PC-3 (cell line): ENCODE measurements around the gene TTC27. TPM values are rescaled to one million over a fixed set of nuclear protein-coding genes. Genes with fewer than 3 reads are reported as not detected.

ENCODE experiments used
- ATAC-seq: fragments of 200-7000 bp; cut with Tn5 transposase; 2 replicates; pipeline ENCODE4 v1.9.1; 2020; ENCODE audit warnings: mild to moderate bottlenecking, moderate library complexity
- BruUV-seq: library from RNA; stranded (reverse); fragments of 400-500 nt; replicated peaks from 2 replicates; lab custom pipeline; 2021; lab: Mats Ljungman, UMichigan
- CTCF ChIA-PET: fragments of 300-600 bp; sonication (Branson Sonifier 250); formaldehyde crosslinking; loops from one replicate; lab custom pipeline; 2022; ENCODE audit warnings: antibody characterized with exemption; lab: Charles Lee
- POLR2A ChIA-PET: fragments of 300-600 bp; sonication (Branson Sonifier 250); formaldehyde crosslinking; loops from one replicate; lab custom pipeline; 2022; ENCODE audit warnings: antibody characterized with exemption; ENCODE audit not compliant: unreplicated experiment; lab: Charles Lee
- DNase-seq: peaks from one replicate; pipeline ENCODE4 v3.0.0-alpha.2; 2015
- H2AFZ ChIP-seq: fragments of 300-600 bp; sonication (generic); 2 replicates; pipeline ENCODE4 v1.6.0; 2016; ENCODE audit warnings: antibody characterized with exemption, low read length
- H3F3A ChIP-seq: fragments of 300-600 bp; sonication (generic); one replicate; pipeline ENCODE4 v1.6.0; 2017; ENCODE audit warnings: antibody characterized with exemption, low read length, control low read depth, mild to moderate bottlenecking; ENCODE audit not compliant: unreplicated experiment
- H3K27ac ChIP-seq: fragments of 300-600 bp; sonication (generic); 2 replicates; pipeline ENCODE4 v1.5.1; 2016; ENCODE audit warnings: mild to moderate bottlenecking, low read length
- H3K27me3 ChIP-seq: fragments of 300-600 bp; sonication (generic); 2 replicates; pipeline ENCODE4 v1.6.1; 2016; ENCODE audit warnings: low read length, mixed read lengths
- H3K36me3 ChIP-seq: fragments of 300-600 bp; sonication (generic); 2 replicates; pipeline ENCODE4 v1.6.1; 2016; ENCODE audit warnings: low read depth, mixed run types, low read length, mixed read lengths
- H3K4me1 ChIP-seq: fragments of 300-600 bp; sonication (generic); 2 replicates; pipeline ENCODE4 v1.5.1; 2016; ENCODE audit warnings: low read length; ENCODE audit not compliant: insufficient read depth
- H3K4me2 ChIP-seq: fragments of 300-600 bp; sonication (generic); 2 replicates; pipeline ENCODE4 v1.6.0; 2016; ENCODE audit warnings: low read length
- H3K4me3 ChIP-seq: fragments of 300-600 bp; sonication (generic); 2 replicates; pipeline ENCODE4 v1.5.1; 2016; ENCODE audit warnings: mild to moderate bottlenecking, low read length, mixed read lengths
- H3K79me2 ChIP-seq: fragments of 300-600 bp; sonication (generic); 2 replicates; pipeline ENCODE4 v1.6.1; 2017; ENCODE audit warnings: low read length, mixed read lengths
- H3K9ac ChIP-seq: fragments of 300-600 bp; sonication (generic); 2 replicates; pipeline ENCODE4 v1.6.0; 2016; ENCODE audit warnings: mild to moderate bottlenecking, low read length
- H3K9me2 ChIP-seq: fragments of 300-600 bp; sonication (generic); replicated peaks from 2 replicates; pipeline ENCODE4 v1.6.1; 2016; ENCODE audit warnings: mixed run types, low read length, mixed read lengths
- H3K9me3 ChIP-seq: fragments of 300-600 bp; sonication (generic); 2 replicates; pipeline ENCODE4 v1.6.1; 2016; ENCODE audit warnings: low read length, mixed read lengths
- H4K20me1 ChIP-seq: fragments of 300-600 bp; sonication (generic); 2 replicates; pipeline ENCODE4 v1.6.1; 2016; ENCODE audit warnings: low read length, mixed read lengths
- EZH2 ChIP-seq: fragments of 300-600 bp; sonication (generic); IDR thresholded peaks from one replicate; pipeline ENCODE4 v1.6.1; 2017; ENCODE audit warnings: antibody characterized with exemption, mild to moderate bottlenecking, low read length; ENCODE audit not compliant: unreplicated experiment
- EZH2phosphoT487 ChIP-seq: fragments of 300-600 bp; sonication (generic); IDR thresholded peaks from 2 replicates; pipeline ENCODE4 v1.6.1; 2018; ENCODE audit warnings: mild to moderate bottlenecking, antibody characterized with exemption, low read length, borderline replicate concordance
- intact Hi-C: fragments of 100-400 bp; cut with micrococcal nuclease; formaldehyde crosslinking; loops from 2 replicates; pipeline ENCODE4 v1.9.0; 2023
- total RNA-seq: library from RNA; depleted of rRNA; stranded (reverse); fragments of >200 nt; gene quantifications from 2 replicates; pipeline ENCODE4 v1.2.3, GENCODE V29; 2014
- TF ChIP-seq, protein P1 (sequence below): fragments of 300-600 bp; sonication (generic); conservative IDR thresholded peaks from 2 replicates; pipeline ENCODE4 v1.5.1; 2017; ENCODE audit warnings: antibody characterized with exemption, low read depth, mild to moderate bottlenecking, low read length

Gene TTC27
- total RNA-seq, 1 experiment from 2014 or later = 33.0 TPM

DNA sequence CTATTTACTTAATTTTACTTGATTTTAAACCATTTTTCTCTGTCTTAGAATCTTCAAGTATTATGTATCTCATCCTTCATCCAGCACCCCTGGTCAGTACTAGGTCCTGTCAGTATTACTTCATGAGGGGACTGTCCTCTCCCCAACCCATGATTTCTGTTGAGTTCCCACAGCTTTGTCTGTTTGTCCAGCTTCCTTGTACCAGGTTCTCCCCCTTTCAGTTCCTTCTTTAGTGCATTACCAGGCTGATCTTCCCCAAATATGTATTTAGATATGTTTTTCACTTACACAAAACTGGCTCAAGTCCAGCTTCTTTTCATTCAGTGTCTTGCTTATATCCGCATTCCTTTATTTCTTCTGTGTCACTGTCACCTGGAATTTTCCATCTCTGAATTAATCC lies 13.8 kb upstream of the TTC27 start:
- DNase-seq (no peak), ATAC-seq (no peak)
- Histone ChIP-seq H3K9ac (no peak overlapping the region), H3K9me3 (no peaks in the 10 kb centered on the region), H4K20me1 (no peaks in the 10 kb centered on the region), H3K9me2 (no peaks in the 10 kb centered on the region), H3K36me3 (peaks cover 33% of the 10 kb centered on the region), H3K27ac (no peak overlapping the region), H3K4me3 (no peak overlapping the region), H3K4me1 (no peaks in the 10 kb centered on the region), H2AFZ (no peak overlapping the region), H3K79me2 (no peaks in the 10 kb centered on the region), H3K4me2 (no peak overlapping the region), H3F3A (no peaks in the 10 kb centered on the region), H3K27me3 (no peaks in the 10 kb centered on the region)
- no TSS peak for BruUV-seq
- CTCF ChIA-PET = no interaction called here
- intact Hi-C loops = no loop called here
- TF ChIP-seq EZH2phosphoT487 = no peak
- TF ChIP-seq, protein P1, sequence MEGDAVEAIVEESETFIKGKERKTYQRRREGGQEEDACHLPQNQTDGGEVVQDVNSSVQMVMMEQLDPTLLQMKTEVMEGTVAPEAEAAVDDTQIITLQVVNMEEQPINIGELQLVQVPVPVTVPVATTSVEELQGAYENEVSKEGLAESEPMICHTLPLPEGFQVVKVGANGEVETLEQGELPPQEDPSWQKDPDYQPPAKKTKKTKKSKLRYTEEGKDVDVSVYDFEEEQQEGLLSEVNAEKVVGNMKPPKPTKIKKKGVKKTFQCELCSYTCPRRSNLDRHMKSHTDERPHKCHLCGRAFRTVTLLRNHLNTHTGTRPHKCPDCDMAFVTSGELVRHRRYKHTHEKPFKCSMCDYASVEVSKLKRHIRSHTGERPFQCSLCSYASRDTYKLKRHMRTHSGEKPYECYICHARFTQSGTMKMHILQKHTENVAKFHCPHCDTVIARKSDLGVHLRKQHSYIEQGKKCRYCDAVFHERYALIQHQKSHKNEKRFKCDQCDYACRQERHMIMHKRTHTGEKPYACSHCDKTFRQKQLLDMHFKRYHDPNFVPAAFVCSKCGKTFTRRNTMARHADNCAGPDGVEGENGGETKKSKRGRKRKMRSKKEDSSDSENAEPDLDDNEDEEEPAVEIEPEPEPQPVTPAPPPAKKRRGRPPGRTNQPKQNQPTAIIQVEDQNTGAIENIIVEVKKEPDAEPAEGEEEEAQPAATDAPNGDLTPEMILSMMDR = no peak
- POLR2A ChIA-PET = no interaction called here

- CTCF ChIA-PET = no interaction called here
- peak; percentile 18; the same call in 1 of the 2 replicates for ATAC-seq
- H4K20me1 ChIP-seq = no peaks in the 10 kb centered on the region
These were observed 10.2 kb upstream of the TTC27 start for GRCh38 chr2:32617599-32618189.

More at GRCh38 chr2:32617599-32618189, 10.2 kb upstream of the TTC27 start:
- H3K9ac ChIP-seq = no peak overlapping the region
- no peak overlapping the region for H3K27ac ChIP-seq
- TF ChIP-seq, protein P1 = no peak
- no peak for TF ChIP-seq EZH2
- no peak for TF ChIP-seq EZH2phosphoT487
- H3K4me2 ChIP-seq = no peak overlapping the region
- POLR2A ChIA-PET = no interaction called here
- no peak for DNase-seq
- no peak overlapping the region for H3K4me3 ChIP-seq
- H3K9me3 ChIP-seq = no peaks in the 10 kb centered on the region
- no peaks in the 10 kb centered on the region for H3K79me2 ChIP-seq
- no peak overlapping the region for H2AFZ ChIP-seq
- no TSS peak for BruUV-seq
- H3K36me3 ChIP-seq = peaks cover 20% of the 10 kb centered on the region
- H3K9me2 ChIP-seq = no peaks in the 10 kb centered on the region
- intact Hi-C loops = no loop called here
- H3K27me3 ChIP-seq = no peaks in the 10 kb centered on the region
- H3K4me1 ChIP-seq = no peaks in the 10 kb centered on the region
- no peaks in the 10 kb centered on the region for H3F3A ChIP-seq
